H1 (cell line): ENCODE measurements around the gene ZNF407. TPM values are rescaled to one million over a fixed set of nuclear protein-coding genes. Genes with fewer than 3 reads are reported as not detected.

Experiments
- CTCF ChIA-PET: fragments of 300-600 bp; sonication (Branson Sonifier 250); formaldehyde crosslinking; loops from one replicate; lab custom pipeline; 2021; ENCODE audit not compliant: partially characterized antibody; lab: Charles Lee
- POLR2A ChIA-PET: fragments of 300-600 bp; sonication (Branson Sonifier 250); formaldehyde crosslinking; loops from one replicate; lab custom pipeline; 2021; ENCODE audit warnings: inconsistent platforms; ENCODE audit not compliant: partially characterized antibody; lab: Charles Lee
- DNase-seq, 2 experiments: peaks; one replicate each; pipeline versions ENCODE4 v3.0.0 to v3.0.0-alpha.2; 2010 to 2022; ENCODE audit warnings: low spot score in 2 of 2, low read depth in 1 of 2, mixed read lengths in 1 of 2
- FAIRE-seq: peaks from 2 replicates; lab custom pipeline; 2011; peaks lifted over from hg19 to GRCh38; lab: Jason Lieb, UNC
- H2AFZ ChIP-seq: 2 replicates; pipeline ENCODE4 v1.8.1; 2012; ENCODE audit warnings: low read length, inconsistent platforms
- H2AK5ac ChIP-seq: 2 replicates; pipeline ENCODE4 v1.6.1; 2013; ENCODE audit warnings: low read depth, low read length
- H2BK120ac ChIP-seq: replicated peaks from 2 replicates; pipeline ENCODE3; 2013; ENCODE audit warnings: low read depth, low read length, inconsistent platforms
- H2BK12ac ChIP-seq: 2 replicates; pipeline ENCODE4 v1.6.1; 2013; ENCODE audit warnings: low read depth, low read length
- H2BK15ac ChIP-seq: 2 replicates; pipeline ENCODE4 v1.6.1; 2013; ENCODE audit warnings: low read length
- H2BK20ac ChIP-seq: 2 replicates; pipeline ENCODE4 v1.6.1; 2013; ENCODE audit warnings: low read length
- H2BK5ac ChIP-seq: 2 replicates; pipeline ENCODE4 v1.6.1; 2013; ENCODE audit warnings: low read depth, low read length
- H3K14ac ChIP-seq: 2 replicates; pipeline ENCODE4 v1.6.1; 2013; ENCODE audit warnings: inconsistent platforms; ENCODE audit not compliant: insufficient read length
- H3K18ac ChIP-seq: 2 replicates; pipeline ENCODE4 v1.6.1; 2013; ENCODE audit warnings: low read length; ENCODE audit errors: extremely low read depth
- H3K23ac ChIP-seq: 2 replicates; pipeline ENCODE4 v1.6.1; 2013; ENCODE audit warnings: inconsistent platforms; ENCODE audit not compliant: insufficient read length
- H3K23me2 ChIP-seq: 2 replicates; pipeline ENCODE4 v1.6.1; 2013; ENCODE audit warnings: low read depth, low read length
- H3K27ac ChIP-seq: 2 replicates; pipeline ENCODE4 v1.6.1; 2011; ENCODE audit warnings: low read depth, low read length, inconsistent platforms
- H3K27me3 ChIP-seq, 4 experiments: replicated peaks in 1 of 4; 1 replicate in 1 of 4; 2 replicates in 3 of 4; pipeline versions ENCODE4 v1.6.1 to v1.8.1; 2011 to 2013; ENCODE audit warnings: low read length in 3 of 4, mild to moderate bottlenecking in 3 of 4, inconsistent platforms in 2 of 4, mixed read lengths in 2 of 4, moderate library complexity in 1 of 4; ENCODE audit not compliant: control insufficient read depth in 3 of 4, insufficient read depth in 3 of 4; ENCODE audit errors: extremely low read depth in 1 of 4
- H3K36me3 ChIP-seq, 4 experiments: 2 replicates each; pipeline versions ENCODE4 v1.6.1 to v1.8.1; 2011 to 2013; ENCODE audit warnings: mild to moderate bottlenecking in 4 of 4, low read length in 3 of 4, moderate library complexity in 2 of 4, control low read depth in 1 of 4, inconsistent platforms in 1 of 4; ENCODE audit not compliant: insufficient read depth in 4 of 4, control insufficient read depth in 2 of 4
- H3K4ac ChIP-seq: replicated peaks from 2 replicates; pipeline ENCODE3; 2013; ENCODE audit warnings: low read length, low read depth, mixed read lengths, inconsistent platforms; ENCODE audit not compliant: insufficient read length
- H3K4me1 ChIP-seq, 4 experiments: replicated peaks in 1 of 4; 1 replicate in 1 of 4; 2 replicates in 3 of 4; pipeline versions ENCODE4 v1.6.1 to v1.8.1; 2011 to 2013; ENCODE audit warnings: low read length in 3 of 4, inconsistent platforms in 2 of 4, mixed read lengths in 1 of 4; ENCODE audit not compliant: insufficient read depth in 4 of 4, control insufficient read depth in 3 of 4
- H3K4me2 ChIP-seq, 2 experiments: 2 replicates each; pipeline versions ENCODE4 v1.6.1 to v1.8.1; 2011 to 2013; ENCODE audit warnings: low read depth in 2 of 2, low read length in 2 of 2, control low read depth in 1 of 2, inconsistent platforms in 1 of 2, mild to moderate bottlenecking in 1 of 2; ENCODE audit not compliant: insufficient read depth in 1 of 2
- H3K4me3 ChIP-seq, 4 experiments: fragments of 200-600, 300-600 bp in 1 of 4; sonication (generic), shearing (Covaris generic), sonication (Bioruptor Twin) in 1 of 4; 2 replicates each; pipeline versions ENCODE4 v1.5.1 to v1.8.1; 2011 to 2016; ENCODE audit warnings: low read length in 4 of 4, low read depth in 3 of 4, control low read depth in 2 of 4, inconsistent platforms in 2 of 4, mild to moderate bottlenecking in 2 of 4, mixed read lengths in 1 of 4, moderate library complexity in 1 of 4; ENCODE audit not compliant: insufficient read depth in 2 of 4; ENCODE audit errors: extremely low read depth in 1 of 4
- H3K56ac ChIP-seq: replicated peaks from 2 replicates; pipeline ENCODE3; 2013; ENCODE audit warnings: low read depth, mild to moderate bottlenecking, mixed read lengths, low read length, inconsistent platforms; ENCODE audit not compliant: insufficient read length
- H3K79me1 ChIP-seq: 2 replicates; pipeline ENCODE4 v1.6.1; 2013; ENCODE audit warnings: low read depth, low read length, control low read depth
- H3K79me2 ChIP-seq, 2 experiments: 2 replicates each; pipeline versions ENCODE4 v1.6.1 to v1.8.1; 2012 to 2013; ENCODE audit warnings: low read length in 2 of 2, mild to moderate bottlenecking in 2 of 2, inconsistent platforms in 1 of 2; ENCODE audit not compliant: insufficient read depth in 2 of 2, control insufficient read depth in 1 of 2
- H3K9ac ChIP-seq, 4 experiments: replicated peaks in 1 of 4; 1 replicate in 1 of 4; 2 replicates in 3 of 4; pipeline versions ENCODE4 v1.6.1 to v1.8.1; 2011 to 2013; ENCODE audit warnings: low read depth in 3 of 4, low read length in 3 of 4, control low read depth in 2 of 4, mild to moderate bottlenecking in 2 of 4, moderate library complexity in 2 of 4, inconsistent platforms in 1 of 4; ENCODE audit errors: extremely low read depth in 1 of 4
- H3K9me3 ChIP-seq, 2 experiments: 2 replicates each; pipeline versions ENCODE4 v1.6.1 to v1.8.1; 2012 to 2013; ENCODE audit warnings: mild to moderate bottlenecking in 2 of 2, moderate library complexity in 2 of 2, control low read depth in 1 of 2, inconsistent platforms in 1 of 2, low read depth in 1 of 2, low read length in 1 of 2, mixed read lengths in 1 of 2; ENCODE audit not compliant: insufficient read depth in 2 of 2
- H4K20me1 ChIP-seq, 2 experiments: replicated peaks in 1 of 2; 2 replicates each; pipeline versions ENCODE3 to v1.8.1; 2011 to 2013; ENCODE audit warnings: inconsistent platforms in 2 of 2, low read length in 2 of 2, mild to moderate bottlenecking in 1 of 2; ENCODE audit not compliant: insufficient read depth in 2 of 2, control insufficient read depth in 1 of 2
- H4K5ac ChIP-seq: 2 replicates; pipeline ENCODE4 v1.6.1; 2013; ENCODE audit warnings: low read length, low read depth, mixed read lengths, inconsistent platforms; ENCODE audit not compliant: insufficient read length
- H4K8ac ChIP-seq: 2 replicates; pipeline ENCODE4 v1.8.0; 2013; ENCODE audit warnings: mild to moderate bottlenecking, moderate library complexity, low read length, inconsistent platforms; ENCODE audit not compliant: insufficient read depth; ENCODE audit errors: extremely low read depth
- H4K91ac ChIP-seq: replicated peaks from 2 replicates; pipeline ENCODE3; 2013; ENCODE audit warnings: low read length, mixed read lengths, inconsistent platforms; ENCODE audit not compliant: insufficient read length
- CBX5 ChIP-seq: fragments of 300-800, 300-1000 bp; sonication (generic); IDR thresholded peaks from 2 replicates; pipeline ENCODE4 v1.7.1; 2016; ENCODE audit warnings: antibody characterized with exemption, low read length, low read depth
- CEBPB ChIP-seq: IDR thresholded peaks from 2 replicates; pipeline ENCODE4 v1.6.1; 2012; ENCODE audit warnings: low read depth, low read length
- CHD2 ChIP-seq: IDR thresholded peaks from 2 replicates; pipeline ENCODE4 v1.6.1; 2012; ENCODE audit warnings: low read length, improper control_type of control experiment
- GABPA ChIP-seq: IDR thresholded peaks from 2 replicates; pipeline ENCODE4 v1.6.1; 2011; ENCODE audit warnings: mild to moderate bottlenecking, low read length, moderate library complexity, borderline replicate concordance; ENCODE audit not compliant: insufficient read depth
- GTF2F1 ChIP-seq: IDR thresholded peaks from 2 replicates; pipeline ENCODE4 v1.6.1; 2012; ENCODE audit warnings: low read depth, low read length, improper control_type of control experiment, borderline replicate concordance
- HDAC2 ChIP-seq, 2 experiments: fragments of 300-600 bp in 1 of 2; sonication (generic) in 1 of 2; IDR thresholded peaks; 2 replicates each; pipeline ENCODE4 v1.6.1; 2011 to 2012; ENCODE audit warnings: low read depth in 2 of 2, low read length in 2 of 2, mild to moderate bottlenecking in 2 of 2, moderate library complexity in 2 of 2, borderline replicate concordance in 1 of 2, inconsistent platforms in 1 of 2
- JUN ChIP-seq: IDR thresholded peaks from 2 replicates; pipeline ENCODE4 v1.6.1; 2011; ENCODE audit warnings: low read depth, mild to moderate bottlenecking, improper control_type of control experiment, low read length
- JUND ChIP-seq: IDR thresholded peaks from 2 replicates; pipeline ENCODE4 v1.6.1; 2011; ENCODE audit warnings: mild to moderate bottlenecking, improper control_type of control experiment, low read length
- NANOG ChIP-seq: IDR thresholded peaks from 2 replicates; pipeline ENCODE4 v1.6.1; 2011; ENCODE audit warnings: low read length, low read depth, mild to moderate bottlenecking, inconsistent platforms; ENCODE audit not compliant: insufficient read depth, poor library complexity, severe bottlenecking
- POLR2AphosphoS5 ChIP-seq: IDR thresholded peaks from 2 replicates; pipeline ENCODE4 v1.6.1; 2011; ENCODE audit warnings: low read depth, low read length
- RXRA ChIP-seq: IDR thresholded peaks from 2 replicates; pipeline ENCODE4 v1.6.1; 2011; ENCODE audit warnings: low read depth, mild to moderate bottlenecking, low read length, moderate library complexity; ENCODE audit not compliant: insufficient read depth
- TEAD4 ChIP-seq: IDR thresholded peaks from 2 replicates; pipeline ENCODE4 v1.6.1; 2012; ENCODE audit warnings: low read depth, low read length, inconsistent platforms, mixed read lengths
- WGBS, 2 experiments: shearing (Covaris generic) in 1 of 2; methylation state at CpG; one replicate each; pipeline versions ENCODE4 v1.1.6 to v1.1.7; 2013 to 2015; ENCODE audit warnings: low lambda C conversion rate in 2 of 2, mixed read lengths in 2 of 2, inconsistent platforms in 1 of 2, low coverage in 1 of 2, missing lambda C conversion rate in 1 of 2; ENCODE audit not compliant: insufficient replicate concordance in 2 of 2, insufficient coverage in 1 of 2, insufficient read length in 1 of 2; ENCODE audit errors: extremely low coverage in 1 of 2, missing lambda C conversion rate in 1 of 2; 5-methylcytosine and 5-hydroxymethylcytosine counted together
- polyA plus RNA-seq, 7 experiments: library from polyadenylated mRNA; depleted of rRNA in 3 of 7; stranded (reverse) in 5 of 7; unstranded in 2 of 7; fragments of >200 nt in 5 of 7; fragments of 200-250 nt in 2 of 7; gene quantifications; 1 replicate in 5 of 7; 2 replicates in 1 of 7; 4 replicates in 1 of 7; pipeline versions ENCODE4 v1.2.1 to v1.2.3, GENCODE V29; 2011 to 2013; ENCODE audit warnings: missing spikeins in 2 of 7, mixed read lengths in 2 of 7
- total RNA-seq: library from RNA; stranded (reverse); fragmentation: NEBNext Ultra II Directional; extraction: Animal tissue kit (Norgen Biotek cat#: 25700); gene quantifications from 2 replicates; pipeline ENCODE4 v1.2.1, GENCODE V29; 2021

ZNF407 gene
- total and polyA plus RNA-seq, 2 of the 8 experiments (the other 6 are each of a cell fraction or from before 2014, with no cell fraction given), result 1.5 to 6.8 TPM

GRCh38 chr18:74981476-74981875, 383.8 kb downstream of the ZNF407 start:
- Histone ChIP-seq H3K4me3 (no peak overlapping the region), H3K4ac (no peak overlapping the region), H3K23me2 (no peaks in the 10 kb centered on the region), H2BK120ac (no peak overlapping the region), H3K79me1 (no peaks in the 10 kb centered on the region), H4K20me1 (peaks cover 0 to 2% of the 10 kb centered on the region in 2 experiments), H3K27ac (no peak overlapping the region), H3K27me3 (no peaks in the 10 kb centered on the region), H3K14ac (no peak overlapping the region), H3K23ac (no peak overlapping the region), H2AK5ac (no peak overlapping the region), H4K8ac (no peak overlapping the region), H2BK20ac (no peak overlapping the region), H3K9me3 (no peaks in the 10 kb centered on the region), H3K18ac (no peak overlapping the region), H2BK12ac (no peak overlapping the region), H3K56ac (no peak overlapping the region), H2AFZ (no peak overlapping the region), H3K9ac (no peak overlapping the region), H2BK5ac (no peak overlapping the region), H4K91ac (no peak overlapping the region), H3K36me3 (no peaks in the 10 kb centered on the region), H3K4me1 (no peaks in the 10 kb centered on the region), H4K5ac (no peak overlapping the region), H3K4me2 (no peak overlapping the region), H2BK15ac (no peak overlapping the region), H3K79me2 (no peaks in the 10 kb centered on the region)
- no peak for FAIRE-seq
- ChIA-PET CTCF (interaction anchor here (0.6 to 1.5 kb wide), 4 partner anchors 9 to 359 kb away, joined by 3 read pairs; no protein-coding TSS in a partner anchor), POLR2A (no interaction called here)
- TF ChIP-seq CEBPB (no peak), CBX5 (no peak), TEAD4 (no peak), POLR2AphosphoS5 (no peak), NANOG (no peak), JUND (no peak), GABPA (no peak), HDAC2 (IDR thresholded peaks at IDR 0.05; ENCODE audit: borderline replicate concordance in 1 of 2, low read depth in 2 of 2, low read length in 2 of 2) (no peak), GTF2F1 (no peak), RXRA (no peak), CHD2 (no peak), JUN (no peak)
- WGBS, 2 experiments, result 99% methylated on average over 9 of the region's 9 CpGs; no CpG with 5 or more reads in 1 of the 2 experiments
- no peak for DNase-seq
